Right ventricle myocardium superior (tissue), 1 donor: ENCODE measurements around the gene SNX14. TPM values are rescaled to one million over a fixed set of nuclear protein-coding genes. Genes with fewer than 3 reads are reported as not detected.

Experiments
- total RNA-seq: library from RNA; stranded (reverse); fragmentation: NEBNext Ultra II Directional; extraction: Animal tissue kit (Norgen Biotek cat#: 25700); gene quantifications from one replicate; pipeline ENCODE4 v1.2.1, GENCODE V29; 2021
- donor health status: DM: no; HTN: yes; CAD: no; lungs with severe emphysema.

Gene SNX14
- total RNA-seq, 1 donor from 2014 or later = 27.6 TPM

Other genes with a start within 250 kb of the SNX14 start
- gene NT5E, start 143.8 kb downstream of the SNX14 start, total RNA-seq = 4.2 TPM
- gene SYNCRIP, start 49.0 kb upstream of the SNX14 start, total RNA-seq = 55.7 TPM